Measurements from ENCODE around the gene SUN2.

Gene SUN2

GRCh38 chr22:38784856-38785255 is 29.1 kb upstream of the SUN2 start:
- TF ChIP-seq CTCF (IDR thresholded peaks at IDR 0.05), result no peak

GRCh38 chr22:38784035-38784434 is 28.2 kb upstream of the SUN2 start:
- TF ChIP-seq CTCF (IDR thresholded peaks at IDR 0.05), result no peak

GRCh38 chr22:38783095-38783615 is 27.4 kb upstream of the SUN2 start:
- TF ChIP-seq CTCF (IDR thresholded peaks at IDR 0.05), result no peak

GRCh38 chr22:38782402-38783094 is 26.8 kb upstream of the SUN2 start:
- TF ChIP-seq CTCF (IDR thresholded peaks at IDR 0.05), result no peak

- TF ChIP-seq CTCF (IDR thresholded peaks at IDR 0.05), result no peak
Measured at GRCh38 chr22:38781033-38781432, 25.2 kb upstream of the SUN2 start.

- TF ChIP-seq CTCF (IDR thresholded peaks at IDR 0.05), result no peak
Measured at GRCh38 chr22:38777087-38777671, 21.4 kb upstream of the SUN2 start.

GRCh38 chr22:38776086-38776485 is 20.3 kb upstream of the SUN2 start:
- TF ChIP-seq CTCF (IDR thresholded peaks at IDR 0.05), result no peak
